Measurements from ENCODE around the gene SMYD2. TPM values are rescaled to one million over a fixed set of nuclear protein-coding genes. Genes with fewer than 3 reads are reported as not detected.
"Not testable (repeated sequence)": the region's sequence is repeated elsewhere in the genome, so short reads cannot be mapped to it uniquely, and the experiment has no call there.

SMYD2 gene
- total RNA-seq, 4 donors from 2014 or later: 25.3 to 30.7 (median 27.8) TPM

GRCh38 chr1:214271995-214272731, 8.8 kb upstream of the SMYD2 start:
- TF ChIP-seq CTCF (IDR thresholded peaks at IDR 0.05) (no peak), POLR2AphosphoS5 (IDR thresholded peaks at IDR 0.05) (no peak), POLR2A (IDR thresholded peaks at IDR 0.05) (no peak), EP300 (IDR thresholded peaks at IDR 0.05) (no peak)
- WGBS: 48% methylated on average over 4 of the region's 4 CpGs
- Histone ChIP-seq H3K4me3 (no peak overlapping the region), H3K9me3 (no peaks in the 10 kb centered on the region), H3K27ac (no peak overlapping the region), H3K4me1 (no peaks in the 10 kb centered on the region), H3K27me3 (peaks cover 24% of the 10 kb centered on the region), H3K36me3 (no peaks in the 10 kb centered on the region)
- DNase-seq (ENCODE audit: low spot score in 2 of 2): no peak

GRCh38 chr1:214272964-214273533, 7.9 kb upstream of the SMYD2 start:
- TF ChIP-seq POLR2AphosphoS5 (IDR thresholded peaks at IDR 0.05): no peak
- no peak for TF ChIP-seq CTCF (IDR thresholded peaks at IDR 0.05)
- no peak for TF ChIP-seq EP300 (IDR thresholded peaks at IDR 0.05)
- TF ChIP-seq POLR2A (IDR thresholded peaks at IDR 0.05): no peak
- H3K27me3 ChIP-seq: peaks cover 15% of the 10 kb centered on the region
- DNase-seq (ENCODE audit: low spot score in 2 of 2): no peak

GRCh38 chr1:214275700-214276099, 5.3 kb upstream of the SMYD2 start:
- not testable (repeated sequence) for H3K36me3 ChIP-seq; DNase-seq (ENCODE audit: low spot score in 2 of 2); H3K27ac ChIP-seq; H3K4me3 ChIP-seq; H3K9me3 ChIP-seq; H3K27me3 ChIP-seq
- WGBS: 93% methylated on average over 4 of the region's 4 CpGs
- H3K4me1 ChIP-seq: peaks cover 16% of the 10 kb centered on the region

More at GRCh38 chr1:214272964-214273533, 7.9 kb upstream of the SMYD2 start:
- no peak overlapping the region for H3K27ac ChIP-seq
- 87% methylated on average over 2 of the region's 2 CpGs for WGBS
- no peaks in the 10 kb centered on the region for H3K9me3 ChIP-seq
- H3K4me3 ChIP-seq: no peak overlapping the region
- no peaks in the 10 kb centered on the region for H3K36me3 ChIP-seq
- no peaks in the 10 kb centered on the region for H3K4me1 ChIP-seq

GRCh38 chr1:214276786-214277185, 4.2 kb upstream of the SMYD2 start:
- no peak for DNase-seq (ENCODE audit: low spot score in 2 of 2)
- Histone ChIP-seq H3K27ac (no peak overlapping the region), H3K27me3 (no peaks in the 10 kb centered on the region), H3K9me3 (no peaks in the 10 kb centered on the region), H3K4me3 (no peak overlapping the region), H3K36me3 (no peaks in the 10 kb centered on the region), H3K4me1 (peaks cover 20% of the 10 kb centered on the region)
- no peak for TF ChIP-seq POLR2AphosphoS5 (IDR thresholded peaks at IDR 0.05)
- no peak for TF ChIP-seq POLR2A (IDR thresholded peaks at IDR 0.05)
- no peak for TF ChIP-seq CTCF (IDR thresholded peaks at IDR 0.05)
- no peak for TF ChIP-seq EP300 (IDR thresholded peaks at IDR 0.05)
- WGBS: 38% methylated on average over 1 of the region's 1 CpG

GRCh38 chr1:214277704-214278635, 3.0 kb upstream of the SMYD2 start:
- DNase-seq (ENCODE audit: low spot score in 2 of 2): no peak
- no peak for TF ChIP-seq CTCF (IDR thresholded peaks at IDR 0.05)
- no peak for TF ChIP-seq POLR2A (IDR thresholded peaks at IDR 0.05)
- no peak for TF ChIP-seq POLR2AphosphoS5 (IDR thresholded peaks at IDR 0.05)
- no peak for TF ChIP-seq EP300 (IDR thresholded peaks at IDR 0.05)
- H3K4me1 ChIP-seq: peaks cover 32% of the 10 kb centered on the region
- 66% methylated on average over 11 of the region's 11 CpGs for WGBS
- H3K9me3 ChIP-seq: no peaks in the 10 kb centered on the region
- H3K4me3 ChIP-seq: no peak overlapping the region
- no peak overlapping the region for H3K27ac ChIP-seq
- no peaks in the 10 kb centered on the region for H3K36me3 ChIP-seq
- H3K27me3 ChIP-seq: no peaks in the 10 kb centered on the region
